CD4-positive, alpha-beta memory T cell (primary cell): ENCODE measurements around the gene INSYN1. TPM values are rescaled to one million over a fixed set of nuclear protein-coding genes. Genes with fewer than 3 reads are reported as not detected.
A peak's percentile ranks its signal among the peaks of the same experiment; 100 is the strongest.

Source experiments
- CTCF ChIA-PET: fragments of 350-600 bp; sonication (Branson Sonifier 250); formaldehyde crosslinking; loops from one replicate; lab custom pipeline; 2021; ENCODE audit warnings: inconsistent platforms; ENCODE audit not compliant: partially characterized antibody; lab: Charles Lee
- POLR2A ChIA-PET: fragments of 350-600 bp; sonication (Branson Sonifier 250); formaldehyde crosslinking; loops from one replicate; lab custom pipeline; 2021; ENCODE audit not compliant: partially characterized antibody; lab: Charles Lee
- DNase-seq, 5 donors: peaks; one replicate each; pipeline versions ENCODE4 v3.0.0 to v3.0.0-alpha.2; 2020 to 2022; ENCODE audit warnings: mixed read lengths in 1 of 5
- H3K27ac ChIP-seq: one replicate; pipeline ENCODE4 v1.7.0; 2013; ENCODE audit warnings: low read depth, low read length
- H3K27me3 ChIP-seq: 2 replicates; pipeline ENCODE4 v1.7.0; 2013; ENCODE audit warnings: mild to moderate bottlenecking, low read length, moderate library complexity; ENCODE audit not compliant: insufficient read depth
- H3K36me3 ChIP-seq: 2 replicates; pipeline ENCODE4 v1.7.0; 2013; ENCODE audit warnings: mild to moderate bottlenecking, low read length, moderate library complexity; ENCODE audit not compliant: insufficient read depth
- H3K4me1 ChIP-seq: 2 replicates; pipeline ENCODE4 v1.7.0; 2013; ENCODE audit warnings: mild to moderate bottlenecking, low read length, moderate library complexity; ENCODE audit not compliant: insufficient read depth
- H3K4me3 ChIP-seq, 2 donors: one replicate each; pipeline ENCODE4 v1.7.0; 2013; ENCODE audit warnings: low read length in 2 of 2, mild to moderate bottlenecking in 1 of 2
- H3K9me3 ChIP-seq, 2 donors: one replicate each; pipeline ENCODE4 v1.7.0; 2013; ENCODE audit warnings: low read length in 2 of 2, control low read depth in 1 of 2; ENCODE audit not compliant: control insufficient read depth in 1 of 2
- H3K27ac Mint-ChIP-seq, 7 donors: one replicate each; pipeline ENCODE4 v1.8.0; 2020 to 2021; ENCODE audit warnings: mixed read lengths in 7 of 7, mild to moderate bottlenecking in 6 of 7, inconsistent platforms in 3 of 7, moderate library complexity in 3 of 7
- H3K27me3 Mint-ChIP-seq, 2 donors: one replicate each; pipeline ENCODE4 v1.8.0; 2020 to 2021; ENCODE audit warnings: mixed read lengths in 2 of 2
- H3K36me3 Mint-ChIP-seq, 2 donors: one replicate each; pipeline ENCODE4 v1.8.0; 2020 to 2021; ENCODE audit warnings: mixed read lengths in 2 of 2, inconsistent platforms in 1 of 2, mild to moderate bottlenecking in 1 of 2
- H3K4me1 Mint-ChIP-seq, 4 donors: one replicate each; pipeline ENCODE4 v1.8.0; 2020 to 2021; ENCODE audit warnings: mixed read lengths in 4 of 4, mild to moderate bottlenecking in 1 of 4
- H3K4me3 Mint-ChIP-seq, 8 donors: one replicate each; pipeline ENCODE4 v1.8.0; 2020 to 2021; ENCODE audit warnings: mixed read lengths in 8 of 8, mild to moderate bottlenecking in 7 of 8, moderate library complexity in 6 of 8, inconsistent platforms in 3 of 8
- H3K9me3 Mint-ChIP-seq, 8 donors: one replicate each; pipeline ENCODE4 v1.8.0; 2020 to 2021; ENCODE audit warnings: mixed read lengths in 8 of 8, mild to moderate bottlenecking in 5 of 8, inconsistent platforms in 3 of 8, moderate library complexity in 1 of 8
- intact Hi-C: fragments of 100-400 bp; cut with micrococcal nuclease; formaldehyde crosslinking; loops from one replicate; pipeline ENCODE4 v1.15.1; 2023
- polyA plus RNA-seq, 2 donors: library from polyadenylated mRNA; unstranded; fragments of 300-500 nt; fragmentation: Illumina TruSeq; gene quantifications; one replicate each; pipeline ENCODE4 v1.2.3, GENCODE V29; 2021
- total RNA-seq, 2 experiments: library from RNA; stranded (reverse); gene quantifications; one replicate each; pipeline ENCODE4 v1.2.3, GENCODE V29; 2021

Gene INSYN1
- total and polyA plus RNA-seq, 4 experiments from 2014 or later, result not detected

GRCh38 chr15:73718694-73719093 is 34.5 kb downstream of the INSYN1 start:
- no peaks in the 10 kb centered on the region for H3K4me1 ChIP-seq
- intact Hi-C loops, result no loop called here
- ChIA-PET CTCF (interaction anchor here (1.5 kb wide), 2 partner anchors 14 to 19 kb away, joined by 5 to 6 read pairs; no protein-coding TSS in a partner anchor), POLR2A (no interaction called here)
- no peak overlapping the region for H3K27ac ChIP-seq
- H3K4me3 ChIP-seq, result no peak overlapping the region
- H3K9me3 ChIP-seq, result no peaks in the 10 kb centered on the region
- Mint-ChIP-seq H3K27me3 (peaks cover 8 to 24% of the 10 kb centered on the region in 2 donors), H3K27ac (peak overlapping the region in 1 of 7 donors; percentile 52), H3K36me3 (no peaks in the 10 kb centered on the region), H3K4me1 (no peaks in the 10 kb centered on the region), H3K9me3 (no peaks in the 10 kb centered on the region), H3K4me3 (no peak overlapping the region)
- H3K36me3 ChIP-seq, result no peaks in the 10 kb centered on the region
- no peak for DNase-seq
- no peaks in the 10 kb centered on the region for H3K27me3 ChIP-seq

- H3K9me3 ChIP-seq, result no peaks in the 10 kb centered on the region
- no peak overlapping the region for H3K27ac Mint-ChIP-seq
- no peak overlapping the region for H3K27ac ChIP-seq
- no peaks in the 10 kb centered on the region for H3K4me1 ChIP-seq
- H3K36me3 Mint-ChIP-seq, result no peaks in the 10 kb centered on the region
- no peak overlapping the region for H3K4me3 ChIP-seq
- POLR2A ChIA-PET, result no interaction called here
- H3K36me3 ChIP-seq, result no peaks in the 10 kb centered on the region
- H3K4me3 Mint-ChIP-seq, result no peak overlapping the region
- intact Hi-C loops, result no loop called here
- no peaks in the 10 kb centered on the region for H3K27me3 ChIP-seq
- H3K4me1 Mint-ChIP-seq, result no peaks in the 10 kb centered on the region
- CTCF ChIA-PET, result interaction anchor here (1.5 kb wide), 2 partner anchors 13 to 18 kb away, joined by 5 to 6 read pairs; no protein-coding TSS in a partner anchor
- no peaks in the 10 kb centered on the region for H3K9me3 Mint-ChIP-seq
- no peak for DNase-seq
- peaks cover 7 to 22% of the 10 kb centered on the region in 2 donors for H3K27me3 Mint-ChIP-seq
These were observed 35.3 kb downstream of the INSYN1 start for GRCh38 chr15:73717802-73718201.

GRCh38 chr15:73717206-73717605 is 35.9 kb downstream of the INSYN1 start:
- no peaks in the 10 kb centered on the region for H3K36me3 Mint-ChIP-seq
- H3K4me1 Mint-ChIP-seq, result no peaks in the 10 kb centered on the region
- H3K27me3 ChIP-seq, result no peaks in the 10 kb centered on the region
- no peaks in the 10 kb centered on the region for H3K36me3 ChIP-seq
- H3K9me3 ChIP-seq, result no peaks in the 10 kb centered on the region
- CTCF ChIA-PET, result no interaction called here
- H3K4me3 ChIP-seq, result no peak overlapping the region
- H3K4me1 ChIP-seq, result no peaks in the 10 kb centered on the region
- no peak overlapping the region for H3K4me3 Mint-ChIP-seq
- DNase-seq, result no peak
- intact Hi-C loops, result no loop called here
- H3K9me3 Mint-ChIP-seq, result no peaks in the 10 kb centered on the region
- H3K27me3 Mint-ChIP-seq, result peaks cover 6 to 19% of the 10 kb centered on the region in 2 donors
- H3K27ac Mint-ChIP-seq, result no peak overlapping the region
- POLR2A ChIA-PET, result no interaction called here
- no peak overlapping the region for H3K27ac ChIP-seq

- no peaks in the 10 kb centered on the region for H3K9me3 Mint-ChIP-seq
- CTCF ChIA-PET, result no interaction called here
These were observed 36.7 kb downstream of the INSYN1 start for GRCh38 chr15:73716417-73716816.

GRCh38 chr15:73715417-73715816 is 37.7 kb downstream of the INSYN1 start:
- intact Hi-C loops, result no loop called here
- Histone ChIP-seq H3K27ac (no peak overlapping the region), H3K36me3 (no peaks in the 10 kb centered on the region), H3K9me3 (no peaks in the 10 kb centered on the region), H3K4me1 (no peaks in the 10 kb centered on the region), H3K27me3 (no peaks in the 10 kb centered on the region), H3K4me3 (no peak overlapping the region)
- DNase-seq, result no peak
- Mint-ChIP-seq H3K4me3 (no peak overlapping the region), H3K9me3 (no peaks in the 10 kb centered on the region), H3K27me3 (peaks cover 4 to 12% of the 10 kb centered on the region in 2 donors), H3K4me1 (no peaks in the 10 kb centered on the region), H3K36me3 (no peaks in the 10 kb centered on the region), H3K27ac (no peak overlapping the region)
- POLR2A ChIA-PET, result no interaction called here
- CTCF ChIA-PET, result no interaction called here

More at GRCh38 chr15:73716417-73716816, 36.7 kb downstream of the INSYN1 start:
- H3K36me3 Mint-ChIP-seq, result no peaks in the 10 kb centered on the region
- no peak overlapping the region for H3K4me3 ChIP-seq
- H3K27me3 ChIP-seq, result no peaks in the 10 kb centered on the region
- H3K36me3 ChIP-seq, result no peaks in the 10 kb centered on the region
- H3K4me1 ChIP-seq, result no peaks in the 10 kb centered on the region
- no peak overlapping the region for H3K27ac ChIP-seq
- H3K4me3 Mint-ChIP-seq, result no peak overlapping the region
- no peak for DNase-seq
- H3K9me3 ChIP-seq, result no peaks in the 10 kb centered on the region
- no peaks in the 10 kb centered on the region for H3K4me1 Mint-ChIP-seq
- no peak overlapping the region for H3K27ac Mint-ChIP-seq
- intact Hi-C loops, result no loop called here
- H3K27me3 Mint-ChIP-seq, result peaks cover 6 to 17% of the 10 kb centered on the region in 2 donors
- POLR2A ChIA-PET, result no interaction called here

GRCh38 chr15:73714695-73715301 is 38.4 kb downstream of the INSYN1 start:
- no peaks in the 10 kb centered on the region for H3K36me3 Mint-ChIP-seq
- no peaks in the 10 kb centered on the region for H3K4me1 Mint-ChIP-seq
- H3K27me3 ChIP-seq, result no peaks in the 10 kb centered on the region
- H3K4me3 ChIP-seq, result no peak overlapping the region
- no peaks in the 10 kb centered on the region for H3K4me1 ChIP-seq
- H3K27ac ChIP-seq, result no peak overlapping the region
- POLR2A ChIA-PET, result no interaction called here
- CTCF ChIA-PET, result interaction anchor here (1.5 kb wide), 1 partner anchor 10 kb away, joined by 5 read pairs; no protein-coding TSS in a partner anchor
- H3K36me3 ChIP-seq, result no peaks in the 10 kb centered on the region
- peaks cover 2 to 8% of the 10 kb centered on the region in 2 donors for H3K27me3 Mint-ChIP-seq
- no peak overlapping the region for H3K4me3 Mint-ChIP-seq
- intact Hi-C loops, result no loop called here
- no peak for DNase-seq
- H3K9me3 ChIP-seq, result no peaks in the 10 kb centered on the region
- no peak overlapping the region for H3K27ac Mint-ChIP-seq
- no peaks in the 10 kb centered on the region for H3K9me3 Mint-ChIP-seq

GRCh38 chr15:73712107-73712506 is 41.0 kb downstream of the INSYN1 start:
- ChIA-PET POLR2A (no interaction called here), CTCF (interaction anchor here (1.9 kb wide), 1 partner anchor 12 kb away, joined by 6 read pairs; no protein-coding TSS in a partner anchor)
- no peak for DNase-seq
- H3K36me3 Mint-ChIP-seq, result no peaks in the 10 kb centered on the region
- no peak overlapping the region for H3K27ac Mint-ChIP-seq
- Histone ChIP-seq H3K4me1 (no peaks in the 10 kb centered on the region), H3K27ac (no peak overlapping the region), H3K4me3 (no peak overlapping the region), H3K36me3 (no peaks in the 10 kb centered on the region), H3K9me3 (no peaks in the 10 kb centered on the region), H3K27me3 (no peaks in the 10 kb centered on the region)
- intact Hi-C loops, result no loop called here
- no peak overlapping the region for H3K4me3 Mint-ChIP-seq
- peaks cover 2 to 9% of the 10 kb centered on the region in 2 donors for H3K27me3 Mint-ChIP-seq
- peaks cover 0 to 2% (median 0%) of the 10 kb centered on the region in 4 donors for H3K4me1 Mint-ChIP-seq
- no peaks in the 10 kb centered on the region for H3K9me3 Mint-ChIP-seq
